ENCODE data around the gene CAMSAP1. TPM values are rescaled to one million over a fixed set of nuclear protein-coding genes. Genes with fewer than 3 reads are reported as not detected.

CAMSAP1 gene
- polyA plus RNA-seq, 3 donors, result 0.71 to 9.0 (median 0.75) TPM

DNA sequence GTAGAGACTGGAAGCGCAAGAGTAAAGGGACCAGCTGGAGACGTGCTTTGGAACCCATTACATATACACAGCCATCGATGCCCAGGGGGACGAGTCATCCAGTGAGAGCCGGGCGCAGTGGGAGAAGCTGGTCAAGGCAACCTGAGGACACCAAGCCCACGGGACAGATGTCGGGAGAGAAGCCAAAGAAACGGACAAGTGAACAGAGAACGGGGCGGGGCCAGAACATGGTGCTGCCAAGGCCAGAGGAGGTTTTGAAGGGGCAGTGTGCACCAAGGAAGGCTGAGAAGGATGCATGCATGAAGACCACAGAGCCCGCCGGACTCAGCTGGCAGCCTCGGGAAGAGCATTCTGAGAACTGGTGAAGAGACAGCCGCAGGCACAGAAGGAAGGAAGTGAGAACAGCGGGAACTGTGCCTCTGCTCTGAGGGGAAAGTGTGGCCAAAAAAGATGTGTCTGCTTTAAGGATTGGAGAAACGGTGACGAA lies 20.3 kb downstream of the CAMSAP1 start:
- Histone ChIP-seq H3K9me3 (replicated peaks in 1 of 2; ENCODE audit: control insufficient read depth in 1 of 2, insufficient read depth in 1 of 2, low read length in 2 of 2) (no peaks in the 10 kb centered on the region), H3K4me1 (ENCODE audit: control insufficient read depth in 1 of 2, insufficient read depth in 2 of 2, low read length in 2 of 2) (peaks cover 31 to 43% of the 10 kb centered on the region in 2 donors), H3K9ac (ENCODE audit: insufficient read depth, low read length, poor library complexity, severe bottlenecking) (peak overlapping the region; percentile 68), H4K20me1 (ENCODE audit: insufficient read depth, low read length) (peaks cover 100% of the 10 kb centered on the region), H3K27me3 (ENCODE audit: control insufficient read depth in 2 of 2, insufficient read depth in 2 of 2, low read length in 2 of 2) (no peaks in the 10 kb centered on the region), H3K36me3 (replicated peaks in 1 of 2; ENCODE audit: control insufficient read depth in 1 of 2, insufficient read depth in 2 of 2, low read length in 2 of 2) (peaks cover 0 to 8% of the 10 kb centered on the region in 2 donors), H2AFZ (ENCODE audit: insufficient read depth, low read depth, low read length, poor library complexity, severe bottlenecking) (peak overlapping the region; percentile 65), H3K4me3 (replicated peaks in 1 of 3; ENCODE audit: low read depth in 2 of 3, low read length in 3 of 3) (peak overlapping the region; percentile 1 to 70 (median 28)), H3K4me2 (replicated peaks; ENCODE audit: extremely low read depth, low read length, poor library complexity, severe bottlenecking) (peak overlapping the region; percentile 77), H3K27ac (ENCODE audit: low read depth in 1 of 2, low read length in 2 of 2) (peak overlapping the region; percentile 82 to 86), H3K79me2 (ENCODE audit: insufficient read depth, low read length) (peaks cover 91% of the 10 kb centered on the region)
- Mint-ChIP-seq H3K4me1 (peaks cover 65% of the 10 kb centered on the region), H3K4me3 (peak overlapping the region; percentile 72 to 89), H3K36me3 (peaks cover 13 to 23% of the 10 kb centered on the region in 2 donors), H3K9me3 (no peaks in the 10 kb centered on the region), H3K27ac (peak overlapping the region; percentile 91 to 96 (median 95)), H3K27me3 (ENCODE audit: low read depth in 3 of 3) (no peaks in the 10 kb centered on the region)
- DNase-seq, result peak; percentile 44 to 52 (median 48)
- 15% methylated on average over 16 of the region's 18 CpGs for WGBS (ENCODE audit: insufficient coverage)
- TF ChIP-seq, protein P1, sequence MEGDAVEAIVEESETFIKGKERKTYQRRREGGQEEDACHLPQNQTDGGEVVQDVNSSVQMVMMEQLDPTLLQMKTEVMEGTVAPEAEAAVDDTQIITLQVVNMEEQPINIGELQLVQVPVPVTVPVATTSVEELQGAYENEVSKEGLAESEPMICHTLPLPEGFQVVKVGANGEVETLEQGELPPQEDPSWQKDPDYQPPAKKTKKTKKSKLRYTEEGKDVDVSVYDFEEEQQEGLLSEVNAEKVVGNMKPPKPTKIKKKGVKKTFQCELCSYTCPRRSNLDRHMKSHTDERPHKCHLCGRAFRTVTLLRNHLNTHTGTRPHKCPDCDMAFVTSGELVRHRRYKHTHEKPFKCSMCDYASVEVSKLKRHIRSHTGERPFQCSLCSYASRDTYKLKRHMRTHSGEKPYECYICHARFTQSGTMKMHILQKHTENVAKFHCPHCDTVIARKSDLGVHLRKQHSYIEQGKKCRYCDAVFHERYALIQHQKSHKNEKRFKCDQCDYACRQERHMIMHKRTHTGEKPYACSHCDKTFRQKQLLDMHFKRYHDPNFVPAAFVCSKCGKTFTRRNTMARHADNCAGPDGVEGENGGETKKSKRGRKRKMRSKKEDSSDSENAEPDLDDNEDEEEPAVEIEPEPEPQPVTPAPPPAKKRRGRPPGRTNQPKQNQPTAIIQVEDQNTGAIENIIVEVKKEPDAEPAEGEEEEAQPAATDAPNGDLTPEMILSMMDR (IDR thresholded peaks at IDR 0.05), result no peak
- intact Hi-C loops (cut with micrococcal nuclease), result loop anchor here in 1 of 2 donors (2.0 kb wide), 1 partner anchor 18 kb away; no protein-coding TSS in a partner anchor

DNA sequence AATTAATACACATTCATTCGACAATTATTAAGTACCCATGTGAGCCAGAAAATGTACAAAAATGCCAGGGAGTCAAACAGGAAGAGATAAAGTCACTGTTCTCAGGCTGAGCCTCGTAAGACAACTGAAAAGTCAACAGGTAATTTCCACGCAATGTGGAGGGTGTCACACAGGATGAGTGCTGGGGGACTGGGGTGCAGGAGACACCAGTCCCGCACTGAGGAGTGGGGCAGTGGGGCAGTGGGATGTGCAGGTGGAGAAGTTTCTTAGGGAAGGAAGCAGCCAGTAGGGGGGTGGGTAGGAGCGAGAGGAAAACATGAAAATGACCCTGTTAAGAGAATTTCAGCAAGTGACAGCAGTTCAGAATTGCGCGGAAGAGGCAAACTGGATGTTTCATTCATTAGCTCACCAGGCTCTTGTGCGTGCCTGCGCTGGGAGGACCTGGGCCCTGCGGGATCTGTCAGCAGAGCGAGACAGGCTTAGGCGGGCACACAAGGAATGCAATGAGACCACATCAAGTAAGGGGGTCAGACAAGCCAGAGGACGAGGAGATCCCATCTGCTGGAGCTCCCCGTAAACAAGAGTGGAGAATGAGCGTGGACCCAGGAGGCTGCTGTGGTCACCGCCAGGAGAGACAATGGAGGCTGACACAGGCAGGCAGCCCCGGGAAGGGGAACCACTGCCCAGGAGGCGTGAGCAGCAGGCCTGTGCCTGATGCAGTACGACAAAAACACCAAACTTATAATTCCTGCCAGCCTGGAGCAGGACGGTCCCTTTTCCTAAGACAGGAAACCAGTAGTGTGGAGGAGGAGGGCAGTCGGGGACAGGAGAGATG lies 21.0 kb downstream of the CAMSAP1 start:
- H3K36me3 Mint-ChIP-seq, result peaks cover 19 to 25% of the 10 kb centered on the region in 2 donors
- intact Hi-C loops (cut with micrococcal nuclease), result loop anchor here in 1 of 2 donors (2.0 kb wide), 1 partner anchor 18 kb away; no protein-coding TSS in a partner anchor
- H2AFZ ChIP-seq (ENCODE audit: insufficient read depth, low read depth, low read length, poor library complexity, severe bottlenecking), result no peak overlapping the region
- TF ChIP-seq, protein P1 (IDR thresholded peaks at IDR 0.05), result no peak
- no peaks in the 10 kb centered on the region for H3K27me3 ChIP-seq (ENCODE audit: control insufficient read depth in 2 of 2, insufficient read depth in 2 of 2, low read length in 2 of 2)
- peak overlapping the region; percentile 77 for H3K4me2 ChIP-seq (replicated peaks; ENCODE audit: extremely low read depth, low read length, poor library complexity, severe bottlenecking)
- peaks cover 87% of the 10 kb centered on the region for H3K79me2 ChIP-seq (ENCODE audit: insufficient read depth, low read length)
- peaks cover 65% of the 10 kb centered on the region for H3K4me1 Mint-ChIP-seq
- no peaks in the 10 kb centered on the region for H3K9me3 ChIP-seq (replicated peaks in 1 of 2; ENCODE audit: control insufficient read depth in 1 of 2, insufficient read depth in 1 of 2, low read length in 2 of 2)
- 89% methylated on average over 14 of the region's 21 CpGs for WGBS (ENCODE audit: insufficient coverage)
- peak overlapping the region in 6 of 7 donors; percentile 58 to 96 (median 93) for H3K27ac Mint-ChIP-seq
- H3K27me3 Mint-ChIP-seq (ENCODE audit: low read depth in 3 of 3), result no peaks in the 10 kb centered on the region
- DNase-seq, result no peak
- peak overlapping the region; percentile 68 for H3K9ac ChIP-seq (ENCODE audit: insufficient read depth, low read length, poor library complexity, severe bottlenecking)
- H3K4me3 Mint-ChIP-seq, result no peak overlapping the region
- peaks cover 31 to 43% of the 10 kb centered on the region in 2 donors for H3K4me1 ChIP-seq (ENCODE audit: control insufficient read depth in 1 of 2, insufficient read depth in 2 of 2, low read length in 2 of 2)
- H3K36me3 ChIP-seq (replicated peaks in 1 of 2; ENCODE audit: control insufficient read depth in 1 of 2, insufficient read depth in 2 of 2, low read length in 2 of 2), result peaks cover 0 to 15% of the 10 kb centered on the region in 2 donors
- peak overlapping the region; percentile 82 to 86 for H3K27ac ChIP-seq (ENCODE audit: low read depth in 1 of 2, low read length in 2 of 2)
- peak overlapping the region in 1 of 3 experiments; percentile 70 for H3K4me3 ChIP-seq (replicated peaks in 1 of 3; ENCODE audit: low read depth in 2 of 3, low read length in 3 of 3)
- peaks cover 100% of the 10 kb centered on the region for H4K20me1 ChIP-seq (ENCODE audit: insufficient read depth, low read length)
- no peaks in the 10 kb centered on the region for H3K9me3 Mint-ChIP-seq

Data from CD14-positive monocyte (primary cell).